DOHH2 (cell line): Measurements from ENCODE around the gene ALG6.

Experiments used
- CTCF ChIP-seq: fragments of 200-600 bp; sonication (generic); IDR thresholded peaks from one replicate; pipeline ENCODE4 v1.5.1; 2014; ENCODE audit warnings: antibody characterized with exemption, mild to moderate bottlenecking, low read depth, low read length; ENCODE audit not compliant: poor library complexity, severe bottlenecking
- EZH2phosphoT487 ChIP-seq: fragments of 200-600 bp; sonication (generic); IDR thresholded peaks from 2 replicates; pipeline ENCODE4 v1.6.1; 2017; ENCODE audit warnings: borderline replicate concordance, mild to moderate bottlenecking, antibody characterized with exemption, low read length, moderate library complexity, mixed read lengths

DNA sequence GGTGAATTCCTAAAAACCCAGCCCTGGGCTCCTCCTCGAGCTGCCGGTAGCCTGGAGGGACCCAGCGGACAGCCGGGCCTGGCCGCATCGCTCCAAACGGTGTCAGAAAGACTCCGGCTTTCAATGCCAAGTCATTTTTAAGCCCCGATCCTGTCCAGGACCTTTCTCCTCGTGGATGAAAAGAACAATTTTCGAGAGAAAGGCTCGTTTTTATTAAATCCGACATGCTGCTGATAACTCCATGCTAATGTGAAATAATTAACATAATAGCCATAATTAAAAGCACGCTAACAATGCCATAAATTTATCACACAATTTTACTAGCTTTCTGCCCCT lies 49.6 kb upstream of the ALG6 start:
- TF ChIP-seq CTCF (no peak), EZH2phosphoT487 (no peak)
